ENCODE measurements around the gene DUSP2.

DNA sequence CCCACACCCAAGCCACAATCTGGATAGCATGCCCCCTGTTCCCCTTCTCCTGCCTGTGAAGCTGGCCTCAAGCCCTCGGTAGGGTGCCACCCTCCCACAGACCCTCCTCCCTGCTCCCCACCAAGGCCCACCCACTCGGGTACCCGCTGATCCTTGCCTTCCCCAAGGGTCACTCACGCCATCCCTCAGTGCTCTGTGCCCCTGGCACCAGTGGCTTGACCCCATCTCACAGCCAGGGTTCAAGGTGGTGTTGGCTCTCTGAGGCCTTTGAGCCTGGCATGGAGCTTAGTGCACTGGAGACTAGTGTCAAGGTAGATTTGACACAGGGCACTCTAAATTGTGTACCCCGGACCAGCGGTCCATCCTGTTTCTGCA lies 40.8 kb downstream of the DUSP2 start:
- TF ChIP-seq, protein P1, sequence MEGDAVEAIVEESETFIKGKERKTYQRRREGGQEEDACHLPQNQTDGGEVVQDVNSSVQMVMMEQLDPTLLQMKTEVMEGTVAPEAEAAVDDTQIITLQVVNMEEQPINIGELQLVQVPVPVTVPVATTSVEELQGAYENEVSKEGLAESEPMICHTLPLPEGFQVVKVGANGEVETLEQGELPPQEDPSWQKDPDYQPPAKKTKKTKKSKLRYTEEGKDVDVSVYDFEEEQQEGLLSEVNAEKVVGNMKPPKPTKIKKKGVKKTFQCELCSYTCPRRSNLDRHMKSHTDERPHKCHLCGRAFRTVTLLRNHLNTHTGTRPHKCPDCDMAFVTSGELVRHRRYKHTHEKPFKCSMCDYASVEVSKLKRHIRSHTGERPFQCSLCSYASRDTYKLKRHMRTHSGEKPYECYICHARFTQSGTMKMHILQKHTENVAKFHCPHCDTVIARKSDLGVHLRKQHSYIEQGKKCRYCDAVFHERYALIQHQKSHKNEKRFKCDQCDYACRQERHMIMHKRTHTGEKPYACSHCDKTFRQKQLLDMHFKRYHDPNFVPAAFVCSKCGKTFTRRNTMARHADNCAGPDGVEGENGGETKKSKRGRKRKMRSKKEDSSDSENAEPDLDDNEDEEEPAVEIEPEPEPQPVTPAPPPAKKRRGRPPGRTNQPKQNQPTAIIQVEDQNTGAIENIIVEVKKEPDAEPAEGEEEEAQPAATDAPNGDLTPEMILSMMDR (IDR thresholded peaks at IDR 0.05) = no peak
- TF ChIP-seq POLR2A (IDR thresholded peaks at IDR 0.05) (no peak), EP300 (IDR thresholded peaks at IDR 0.05) (no peak)

Data from sigmoid colon (tissue), 4 donors.